IgD-negative memory B cell (primary cell): ENCODE measurements around the gene CCDC85C. TPM values are rescaled to one million over a fixed set of nuclear protein-coding genes. Genes with fewer than 3 reads are reported as not detected.

Source experiments
- H3K27ac Mint-ChIP-seq, 3 donors: one replicate each; pipeline ENCODE4 v1.8.0; 2020 to 2022; ENCODE audit warnings: mild to moderate bottlenecking in 3 of 3, mixed read lengths in 3 of 3, moderate library complexity in 1 of 3
- H3K27me3 Mint-ChIP-seq: one replicate; pipeline ENCODE4 v1.8.0; 2021; ENCODE audit warnings: mixed read lengths
- H3K36me3 Mint-ChIP-seq: one replicate; pipeline ENCODE4 v1.8.0; 2020; ENCODE audit warnings: mild to moderate bottlenecking, mixed read lengths
- H3K4me1 Mint-ChIP-seq, 3 donors: one replicate each; pipeline ENCODE4 v1.8.0; 2020 to 2022; ENCODE audit warnings: mixed read lengths in 3 of 3, mild to moderate bottlenecking in 1 of 3
- H3K4me3 Mint-ChIP-seq, 4 donors: one replicate each; pipeline ENCODE4 v1.8.0; 2020 to 2022; ENCODE audit warnings: mild to moderate bottlenecking in 4 of 4, mixed read lengths in 4 of 4, moderate library complexity in 3 of 4
- H3K9me3 Mint-ChIP-seq, 3 donors: one replicate each; pipeline ENCODE4 v1.8.0; 2020 to 2021; ENCODE audit warnings: mixed read lengths in 3 of 3, mild to moderate bottlenecking in 1 of 3
- polyA plus RNA-seq: library from polyadenylated mRNA; unstranded; fragments of 300-500 nt; fragmentation: Illumina TruSeq; gene quantifications from one replicate; pipeline ENCODE4 v1.2.3, GENCODE V29; 2021

CCDC85C gene
- polyA plus RNA-seq, 1 donor from 2014 or later: 0.20 TPM

- H3K9me3 Mint-ChIP-seq: no peaks in the 10 kb centered on the region
- H3K27ac Mint-ChIP-seq: no peak overlapping the region
- peaks cover 0 to 1% (median 0%) of the 10 kb centered on the region in 3 donors for H3K4me1 Mint-ChIP-seq
Measured at GRCh38 chr14:99579120-99579836, 24.7 kb downstream of the CCDC85C start.

DNA sequence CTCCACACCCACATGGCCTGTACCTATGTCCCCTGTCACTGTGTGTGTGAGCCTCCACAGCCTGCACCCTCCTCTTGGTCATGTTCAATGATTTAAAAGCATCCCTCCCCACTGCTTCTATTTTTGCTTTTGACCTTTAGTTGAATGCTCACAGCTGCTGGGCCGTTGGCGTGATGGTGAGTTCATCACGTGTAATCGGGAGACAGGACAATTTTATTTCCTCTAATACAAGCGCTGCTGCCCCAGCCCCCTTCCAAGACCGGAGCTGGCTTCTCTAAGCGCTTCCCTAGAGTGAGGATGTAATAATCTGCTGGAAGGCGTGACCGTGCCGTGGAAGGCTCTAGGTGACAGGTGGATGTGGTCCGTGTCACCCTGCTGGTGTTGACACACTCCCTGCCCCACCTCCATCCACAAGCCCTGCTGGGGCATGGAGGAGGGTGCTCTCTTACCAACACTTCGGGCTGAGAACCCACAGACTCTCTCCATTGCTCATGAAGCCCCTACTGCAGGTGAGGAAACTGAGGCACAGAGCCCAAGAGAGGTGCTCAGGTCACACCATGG lies 25.4 kb downstream of the CCDC85C start:
- Mint-ChIP-seq H3K27ac (no peak overlapping the region), H3K36me3 (no peaks in the 10 kb centered on the region), H3K4me3 (no peak overlapping the region), H3K9me3 (no peaks in the 10 kb centered on the region), H3K27me3 (peaks cover 2% of the 10 kb centered on the region), H3K4me1 (peaks cover 0 to 1% (median 0%) of the 10 kb centered on the region in 3 donors)

More at GRCh38 chr14:99579120-99579836, 24.7 kb downstream of the CCDC85C start:
- H3K4me3 Mint-ChIP-seq: no peak overlapping the region
- H3K27me3 Mint-ChIP-seq: peaks cover 2% of the 10 kb centered on the region
- no peaks in the 10 kb centered on the region for H3K36me3 Mint-ChIP-seq

DNA sequence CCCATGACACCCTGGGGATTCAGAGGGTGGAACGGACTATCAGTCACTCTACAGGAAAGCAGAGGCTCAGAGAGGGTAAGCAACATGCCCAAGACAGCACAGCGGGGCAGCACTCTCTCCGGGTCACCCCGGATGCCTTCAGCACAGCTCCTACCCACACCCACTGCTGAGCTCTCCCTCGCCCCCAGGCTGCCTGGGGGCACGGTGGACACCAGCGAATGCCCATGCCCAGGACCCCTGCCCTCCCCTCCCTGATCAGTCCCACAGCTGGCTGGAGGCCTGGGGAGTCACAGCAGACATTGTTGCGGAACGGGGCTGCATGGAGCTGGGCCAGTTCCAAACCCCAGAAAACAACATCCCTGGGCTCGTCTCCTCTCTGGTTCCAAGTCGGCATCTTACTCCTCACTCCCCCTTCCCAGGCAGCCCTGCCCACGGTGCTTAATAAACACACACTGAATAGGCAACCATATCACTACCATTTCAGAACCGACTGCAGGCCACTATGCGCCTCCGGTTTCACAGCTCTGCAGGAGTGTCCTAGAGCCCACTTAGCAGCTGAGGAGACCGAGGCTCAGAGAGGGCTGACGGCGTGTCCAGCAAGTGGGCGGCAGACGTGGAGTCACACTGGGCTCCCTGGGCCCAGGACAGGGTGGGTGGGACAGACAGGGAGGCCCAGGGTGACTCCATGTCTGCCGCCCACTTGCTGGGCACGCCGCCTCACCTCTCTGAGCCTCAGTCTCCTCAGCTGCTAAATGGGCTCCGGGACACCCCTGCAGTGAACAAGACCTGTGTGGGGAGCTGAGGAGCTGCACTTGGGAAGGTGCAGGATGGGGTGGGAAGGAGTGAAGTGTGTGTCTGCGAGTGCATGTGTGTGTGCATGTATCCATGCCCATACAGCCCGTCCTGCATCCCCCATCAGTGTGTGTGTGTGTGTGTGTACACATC lies 27.0 kb downstream of the CCDC85C start:
- Mint-ChIP-seq H3K4me3 (peak overlapping the region in 1 of 4 donors; percentile 78), H3K27me3 (peaks cover 2% of the 10 kb centered on the region), H3K4me1 (peaks cover 0 to 4% (median 3%) of the 10 kb centered on the region in 3 donors), H3K36me3 (no peaks in the 10 kb centered on the region), H3K9me3 (no peaks in the 10 kb centered on the region), H3K27ac (peak overlapping the region in 1 of 3 donors; percentile 77)

DNA sequence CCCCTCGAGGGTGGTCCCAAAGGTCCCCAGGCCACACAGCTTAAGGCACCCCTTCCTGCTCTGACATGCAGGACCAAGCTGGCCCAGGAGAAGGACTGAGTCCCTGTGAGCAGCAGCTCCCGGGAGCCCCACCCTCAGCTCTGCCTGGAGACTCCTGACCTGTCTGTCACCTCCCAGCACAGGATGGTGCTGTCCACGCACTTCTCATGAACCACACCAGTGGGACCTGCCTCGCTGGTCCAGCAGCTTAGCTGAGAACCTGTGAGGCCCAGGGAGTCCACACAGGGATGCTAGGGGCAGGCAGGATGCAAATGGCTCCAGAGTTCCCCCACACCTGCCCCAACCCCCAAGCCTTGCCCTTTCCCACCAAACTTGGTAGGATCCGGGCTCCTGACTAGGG lies 27.7 kb downstream of the CCDC85C start:
- H3K27me3 Mint-ChIP-seq: peaks cover 2% of the 10 kb centered on the region
- no peaks in the 10 kb centered on the region for H3K9me3 Mint-ChIP-seq
- H3K27ac Mint-ChIP-seq: no peak overlapping the region
- H3K4me3 Mint-ChIP-seq: no peak overlapping the region
- H3K36me3 Mint-ChIP-seq: no peaks in the 10 kb centered on the region
- peaks cover 0 to 4% (median 3%) of the 10 kb centered on the region in 3 donors for H3K4me1 Mint-ChIP-seq

DNA sequence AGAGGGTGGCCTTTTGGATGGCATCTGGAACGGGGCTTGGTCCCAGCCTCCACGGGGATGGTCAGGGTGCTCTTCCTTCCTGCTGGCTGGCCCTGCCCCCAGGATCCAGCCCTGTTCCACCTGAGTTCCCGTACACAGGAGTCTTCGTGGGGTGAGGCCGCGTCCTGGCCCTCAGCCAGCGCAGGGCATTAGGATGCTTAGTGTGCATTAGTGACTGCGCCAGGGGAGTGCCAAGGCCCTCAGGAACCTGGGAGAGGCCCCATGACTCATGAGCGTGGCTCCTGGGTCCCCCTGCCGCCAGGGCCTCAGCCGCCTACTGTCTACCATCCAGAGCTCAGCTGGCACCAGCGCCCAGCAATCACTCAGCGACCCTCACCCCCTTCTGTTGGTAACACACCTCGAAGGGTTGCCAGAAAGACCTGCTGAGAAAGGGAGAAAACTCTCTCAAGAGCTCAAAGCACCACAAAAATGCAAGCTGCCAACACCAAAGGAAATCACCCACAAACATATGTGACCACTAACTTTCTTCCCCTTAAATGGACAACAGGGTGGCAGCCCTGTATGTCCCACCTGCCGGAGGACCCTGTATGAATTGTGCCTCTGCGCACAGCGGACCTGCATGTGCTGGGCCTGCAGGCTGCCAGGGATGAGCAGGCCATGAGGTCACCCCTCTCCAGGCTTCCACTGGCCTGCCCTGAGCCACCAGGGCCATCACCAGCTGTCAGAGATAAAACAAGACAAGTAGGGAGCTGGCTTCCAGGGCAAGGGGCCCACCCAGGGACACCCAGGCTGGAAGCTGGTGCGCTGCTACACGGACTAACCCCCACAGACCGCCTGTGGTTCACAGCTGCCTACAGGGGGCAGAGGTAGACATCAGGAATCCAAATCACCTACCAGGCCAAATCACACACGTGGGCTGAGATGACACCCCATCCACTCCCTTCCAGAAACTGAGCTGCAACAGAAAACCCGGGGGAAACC lies 28.7 kb downstream of the CCDC85C start:
- Mint-ChIP-seq H3K4me1 (peaks cover 0 to 4% (median 3%) of the 10 kb centered on the region in 3 donors), H3K27me3 (peaks cover 2% of the 10 kb centered on the region), H3K27ac (no peak overlapping the region), H3K4me3 (no peak overlapping the region), H3K36me3 (no peaks in the 10 kb centered on the region), H3K9me3 (no peaks in the 10 kb centered on the region)

- Mint-ChIP-seq H3K27me3 (peaks cover 2% of the 10 kb centered on the region), H3K9me3 (no peaks in the 10 kb centered on the region), H3K36me3 (no peaks in the 10 kb centered on the region), H3K4me3 (peak overlapping the region in 1 of 4 donors; percentile 27), H3K4me1 (peaks cover 0 to 7% (median 4%) of the 10 kb centered on the region in 3 donors), H3K27ac (peak overlapping the region in 2 of 3 donors; percentile 23 to 51)
Measured at GRCh38 chr14:99574099-99574880, 29.7 kb downstream of the CCDC85C start.

DNA sequence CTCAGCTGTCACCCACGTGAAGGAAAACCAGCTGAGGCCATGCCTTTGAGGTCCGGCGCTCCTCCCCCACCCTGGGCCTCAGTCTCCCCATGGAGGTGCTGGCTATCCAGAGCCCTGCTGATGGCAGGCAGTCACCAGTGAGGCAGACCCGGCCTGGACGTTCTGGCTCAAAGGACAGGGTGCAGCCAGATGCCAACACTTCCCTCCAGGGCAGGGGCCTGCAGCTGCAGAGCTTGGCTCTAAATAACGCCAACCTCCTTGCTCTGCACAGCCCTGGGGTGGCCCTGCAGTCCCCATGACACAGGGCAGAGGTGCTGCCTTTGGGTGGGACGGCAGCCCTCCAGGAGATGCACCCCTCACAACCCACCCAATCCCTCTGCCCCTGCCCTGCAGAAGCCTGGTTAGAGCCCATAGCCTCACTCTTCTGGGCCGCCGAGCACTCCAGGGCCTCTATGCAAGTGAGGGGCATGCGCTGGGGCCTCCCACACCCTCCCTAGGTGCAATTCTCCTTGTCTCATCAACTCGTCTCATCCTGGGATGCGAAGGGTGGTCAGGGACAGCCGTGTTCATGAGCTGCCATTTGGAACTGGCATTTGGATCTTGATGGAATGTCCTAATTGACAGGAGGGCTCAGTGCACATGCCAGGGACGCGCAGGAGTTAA lies 30.4 kb downstream of the CCDC85C start:
- peaks cover 0 to 7% (median 4%) of the 10 kb centered on the region in 3 donors for H3K4me1 Mint-ChIP-seq
- no peaks in the 10 kb centered on the region for H3K9me3 Mint-ChIP-seq
- peaks cover 2% of the 10 kb centered on the region for H3K27me3 Mint-ChIP-seq
- peak overlapping the region in 1 of 4 donors; percentile 32 for H3K4me3 Mint-ChIP-seq
- H3K36me3 Mint-ChIP-seq: no peaks in the 10 kb centered on the region
- H3K27ac Mint-ChIP-seq: peak overlapping the region in 1 of 3 donors; percentile 51

- Mint-ChIP-seq H3K9me3 (no peaks in the 10 kb centered on the region), H3K4me3 (no peak overlapping the region), H3K36me3 (no peaks in the 10 kb centered on the region), H3K27me3 (peaks cover 3% of the 10 kb centered on the region), H3K27ac (peak overlapping the region in 1 of 3 donors; percentile 23), H3K4me1 (peaks cover 0 to 7% (median 4%) of the 10 kb centered on the region in 3 donors)
Measured at GRCh38 chr14:99573000-99573330, 31.0 kb downstream of the CCDC85C start.

GRCh38 chr14:99572173-99572999 lies 31.6 kb downstream of the CCDC85C start:
- Mint-ChIP-seq H3K27me3 (peaks cover 3% of the 10 kb centered on the region), H3K9me3 (no peaks in the 10 kb centered on the region), H3K36me3 (no peaks in the 10 kb centered on the region), H3K4me3 (no peak overlapping the region), H3K27ac (no peak overlapping the region), H3K4me1 (peaks cover 0 to 7% (median 4%) of the 10 kb centered on the region in 3 donors)

DNA sequence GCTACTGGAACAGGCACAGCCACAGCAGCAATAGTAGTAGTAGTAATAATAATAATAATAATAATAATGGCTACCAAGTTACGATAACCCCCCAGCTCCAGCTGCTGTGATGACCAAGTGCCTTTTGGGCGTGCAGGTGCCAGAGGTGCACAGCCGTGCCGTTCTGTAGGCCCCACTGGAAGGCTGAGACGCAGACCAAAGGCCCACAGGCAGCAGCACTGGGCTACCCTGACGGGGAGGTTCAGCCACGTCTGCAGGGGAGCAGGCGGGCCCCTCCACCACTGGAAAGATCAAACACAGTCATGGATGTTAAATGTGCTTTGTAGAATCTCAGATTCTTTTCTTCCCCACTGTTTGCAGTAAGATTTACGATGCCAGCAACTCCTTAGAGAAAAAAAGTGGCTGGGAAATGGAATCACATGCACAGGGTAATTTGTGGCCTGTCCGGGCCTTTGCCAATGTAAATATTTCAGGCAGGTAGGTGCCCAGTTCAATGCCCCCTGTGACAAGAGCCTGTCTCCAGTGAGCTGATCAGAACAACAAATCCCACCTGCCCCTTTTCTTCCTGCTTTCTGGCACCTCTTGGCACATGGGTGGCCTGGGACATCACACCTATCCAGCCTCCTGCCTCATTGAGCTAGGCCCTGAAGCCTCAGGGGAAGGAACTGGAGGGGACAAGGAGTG lies 32.6 kb downstream of the CCDC85C start:
- Mint-ChIP-seq H3K9me3 (no peaks in the 10 kb centered on the region), H3K4me3 (no peak overlapping the region), H3K4me1 (peaks cover 0 to 8% (median 4%) of the 10 kb centered on the region in 3 donors), H3K27me3 (peaks cover 3% of the 10 kb centered on the region), H3K27ac (no peak overlapping the region), H3K36me3 (no peaks in the 10 kb centered on the region)

- Mint-ChIP-seq H3K9me3 (no peaks in the 10 kb centered on the region), H3K4me1 (peaks cover 0 to 8% (median 4%) of the 10 kb centered on the region in 3 donors), H3K27me3 (peaks cover 3% of the 10 kb centered on the region), H3K36me3 (no peaks in the 10 kb centered on the region), H3K27ac (no peak overlapping the region), H3K4me3 (no peak overlapping the region)
Measured at GRCh38 chr14:99570544-99571302, 33.3 kb downstream of the CCDC85C start.
